GM12878 (cell line): ENCODE data around the gene TASOR2. TPM values are rescaled to one million over a fixed set of nuclear protein-coding genes. Genes with fewer than 3 reads are reported as not detected.

Source experiments
- BACH1 ChIP-seq: fragments of 450-650 bp; IDR thresholded peaks from 2 replicates; pipeline ENCODE4 v1.6.1; 2017; ENCODE audit warnings: mild to moderate bottlenecking, borderline replicate concordance
- CHD4 ChIP-seq: fragments of 200-600 bp; sonication (generic); IDR thresholded peaks from 2 replicates; pipeline ENCODE4 v1.6.1; 2016; ENCODE audit warnings: mild to moderate bottlenecking
- DPF2 ChIP-seq: fragments of 450-650 bp; IDR thresholded peaks from 2 replicates; pipeline ENCODE4 v1.6.1; 2017; ENCODE audit warnings: mild to moderate bottlenecking
- EGR1 ChIP-seq, 2 experiments: IDR thresholded peaks; 1 replicate in 1 of 2; 2 replicates in 1 of 2; pipeline ENCODE4 v1.6.1; 2011 to 2012; ENCODE audit warnings: low read depth in 2 of 2, low read length in 2 of 2, borderline replicate concordance in 1 of 2, mild to moderate bottlenecking in 1 of 2, moderate library complexity in 1 of 2
- EZH2 ChIP-seq: IDR thresholded peaks from 2 replicates; pipeline ENCODE4 v1.6.1; 2012; ENCODE audit warnings: low read depth, mild to moderate bottlenecking, control low read depth, inconsistent platforms, low read length, borderline replicate concordance; ENCODE audit not compliant: control insufficient read depth
- GABPA ChIP-seq: IDR thresholded peaks from 2 replicates; pipeline ENCODE4 v1.6.1; 2014; ENCODE audit warnings: antibody characterized with exemption, low read depth, mild to moderate bottlenecking, inconsistent platforms
- HDAC6 ChIP-seq: fragments of 200-600 bp; sonication (generic); IDR thresholded peaks from one replicate; pipeline ENCODE4 v1.8.0; 2017; ENCODE audit warnings: antibody characterized with exemption; ENCODE audit not compliant: unreplicated experiment
- IRF4 ChIP-seq: IDR thresholded peaks from 2 replicates; pipeline ENCODE4 v1.6.1; 2011; ENCODE audit warnings: low read depth, low read length
- KAT2A ChIP-seq: conservative IDR thresholded peaks from 2 replicates; pipeline ENCODE4 v1.6.1; 2011; ENCODE audit warnings: low read depth, low read length; ENCODE audit not compliant: control insufficient read depth
- MEF2B ChIP-seq: fragments of 450-650 bp; IDR thresholded peaks from 2 replicates; pipeline ENCODE4 v1.6.1; 2018; ENCODE audit warnings: mild to moderate bottlenecking, moderate library complexity; ENCODE audit not compliant: partially characterized antibody, poor library complexity, severe bottlenecking
- NFXL1 ChIP-seq: fragments of 450-650 bp; IDR thresholded peaks from 2 replicates; pipeline ENCODE4 v1.6.1; 2017; ENCODE audit warnings: antibody characterized with exemption, mild to moderate bottlenecking, borderline replicate concordance
- NR2C2 ChIP-seq: IDR thresholded peaks from 2 replicates; pipeline ENCODE4 v1.6.1; 2011; ENCODE audit warnings: borderline replicate concordance, low read depth; ENCODE audit not compliant: control insufficient read depth, insufficient read length
- POLR2AphosphoS2 ChIP-seq: IDR thresholded peaks from 2 replicates; pipeline ENCODE4 v1.6.1; 2011; ENCODE audit warnings: low read depth, mild to moderate bottlenecking, low read length, improper control_type of control experiment, moderate library complexity
- RELA ChIP-seq: fragments of 450-650 bp; IDR thresholded peaks from 2 replicates; pipeline ENCODE4 v1.8.0; 2014; ENCODE audit warnings: borderline replicate concordance; ENCODE audit not compliant: partially characterized antibody
- RFX5 ChIP-seq: IDR thresholded peaks from 2 replicates; pipeline ENCODE4 v1.6.1; 2011; ENCODE audit warnings: low read depth, low read length, improper control_type of control experiment
- SP1 ChIP-seq: IDR thresholded peaks from one replicate; pipeline ENCODE4 v1.6.1; 2011; ENCODE audit warnings: low read depth, low read length
- SUZ12 ChIP-seq: fragments of 200-600 bp; sonication (generic); IDR thresholded peaks from one replicate; pipeline ENCODE4 v1.6.1; 2018; ENCODE audit warnings: antibody characterized with exemption, mild to moderate bottlenecking; ENCODE audit not compliant: unreplicated experiment
- ZNF24 ChIP-seq: fragments of 450-650 bp; IDR thresholded peaks from 2 replicates; pipeline ENCODE4 v1.6.1; 2017; ENCODE audit warnings: antibody characterized with exemption, mild to moderate bottlenecking
- polyA plus RNA-seq, 11 experiments: library from polyadenylated mRNA; depleted of rRNA in 4 of 11; unstranded in 6 of 11; stranded (reverse) in 5 of 11; fragments of >200 nt; fragmentation: Nextera tagmentation in 4 of 11; fragmentation: Illumina TruSeq in 1 of 11; extraction: Ambion mirVana in 4 of 11; extraction: Trizol in 1 of 11; gene quantifications; 1 replicate in 1 of 11; 2 replicates in 10 of 11; pipeline versions ENCODE4 v1.2.1 to v1.2.3, GENCODE V29; 2011 to 2016; ENCODE audit warnings: inconsistent platforms in 2 of 11, missing spikeins in 2 of 11, low read depth in 1 of 11
- total RNA-seq, 4 experiments: library from RNA; depleted of rRNA in 3 of 4; stranded (reverse); fragments of >200 nt in 3 of 4; fragmentation: Illumina TruSeq in 1 of 4; extraction: Trizol in 1 of 4; gene quantifications; 2 replicates each; pipeline versions ENCODE4 v1.2.1 to v1.2.3, GENCODE V29; 2013 to 2021
- TF ChIP-seq, protein P1 (sequence below): fragments of 450-650 bp; IDR thresholded peaks from 2 replicates; pipeline ENCODE4 v1.6.1; 2017; ENCODE audit warnings: mild to moderate bottlenecking, moderate library complexity
- TF ChIP-seq, protein P2 (sequence below): fragments of 450-650 bp; formaldehyde crosslinking; IDR thresholded peaks from 2 replicates; pipeline ENCODE4 v1.4.0; 2022; ENCODE audit warnings: mild to moderate bottlenecking, moderate library complexity
- TF ChIP-seq, protein P3 (sequence below): fragments of 450-650 bp; IDR thresholded peaks from 2 replicates; pipeline ENCODE4 v1.6.1; 2017; ENCODE audit warnings: low read depth, mild to moderate bottlenecking, moderate library complexity

Gene TASOR2
- total and polyA plus RNA-seq, 10 of the 15 experiments (the other 5 are each of a cell fraction or from before 2014, with no cell fraction given): 8.2 to 54.7 (median 31.0) TPM

DNA sequence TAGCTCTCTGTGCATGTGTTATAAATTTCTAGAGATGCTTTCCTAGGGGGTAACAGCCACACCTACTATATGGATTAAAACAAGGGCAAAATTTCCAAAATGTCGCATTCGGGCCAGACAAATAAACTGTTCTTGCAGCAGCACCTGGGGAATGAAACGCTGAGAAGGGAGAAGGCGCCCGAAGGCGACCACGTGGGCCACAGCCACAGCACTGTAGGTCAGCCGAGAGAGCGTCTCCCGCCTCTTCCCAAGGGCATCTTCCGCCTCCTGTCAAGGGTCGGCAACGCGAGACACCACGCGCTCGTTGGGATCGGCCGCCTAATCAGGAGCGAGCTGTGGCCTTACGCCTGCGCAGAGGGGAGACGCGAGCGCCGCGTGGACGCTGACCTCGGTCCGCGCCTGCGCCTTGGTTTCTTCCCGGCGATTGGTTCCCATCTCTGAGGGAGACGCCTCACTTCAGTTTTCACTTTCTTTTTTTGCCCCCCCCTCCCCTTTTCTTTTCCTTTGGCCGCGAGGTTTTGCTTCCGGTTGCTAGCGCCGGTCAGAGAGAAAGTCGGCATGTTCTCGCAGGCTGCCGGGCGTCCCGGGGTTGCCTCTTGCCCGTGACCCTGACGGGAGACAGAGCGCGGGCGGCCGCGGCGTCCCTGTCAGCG lies at the start of gene TASOR2 (continued):
- TF ChIP-seq, protein P1, sequence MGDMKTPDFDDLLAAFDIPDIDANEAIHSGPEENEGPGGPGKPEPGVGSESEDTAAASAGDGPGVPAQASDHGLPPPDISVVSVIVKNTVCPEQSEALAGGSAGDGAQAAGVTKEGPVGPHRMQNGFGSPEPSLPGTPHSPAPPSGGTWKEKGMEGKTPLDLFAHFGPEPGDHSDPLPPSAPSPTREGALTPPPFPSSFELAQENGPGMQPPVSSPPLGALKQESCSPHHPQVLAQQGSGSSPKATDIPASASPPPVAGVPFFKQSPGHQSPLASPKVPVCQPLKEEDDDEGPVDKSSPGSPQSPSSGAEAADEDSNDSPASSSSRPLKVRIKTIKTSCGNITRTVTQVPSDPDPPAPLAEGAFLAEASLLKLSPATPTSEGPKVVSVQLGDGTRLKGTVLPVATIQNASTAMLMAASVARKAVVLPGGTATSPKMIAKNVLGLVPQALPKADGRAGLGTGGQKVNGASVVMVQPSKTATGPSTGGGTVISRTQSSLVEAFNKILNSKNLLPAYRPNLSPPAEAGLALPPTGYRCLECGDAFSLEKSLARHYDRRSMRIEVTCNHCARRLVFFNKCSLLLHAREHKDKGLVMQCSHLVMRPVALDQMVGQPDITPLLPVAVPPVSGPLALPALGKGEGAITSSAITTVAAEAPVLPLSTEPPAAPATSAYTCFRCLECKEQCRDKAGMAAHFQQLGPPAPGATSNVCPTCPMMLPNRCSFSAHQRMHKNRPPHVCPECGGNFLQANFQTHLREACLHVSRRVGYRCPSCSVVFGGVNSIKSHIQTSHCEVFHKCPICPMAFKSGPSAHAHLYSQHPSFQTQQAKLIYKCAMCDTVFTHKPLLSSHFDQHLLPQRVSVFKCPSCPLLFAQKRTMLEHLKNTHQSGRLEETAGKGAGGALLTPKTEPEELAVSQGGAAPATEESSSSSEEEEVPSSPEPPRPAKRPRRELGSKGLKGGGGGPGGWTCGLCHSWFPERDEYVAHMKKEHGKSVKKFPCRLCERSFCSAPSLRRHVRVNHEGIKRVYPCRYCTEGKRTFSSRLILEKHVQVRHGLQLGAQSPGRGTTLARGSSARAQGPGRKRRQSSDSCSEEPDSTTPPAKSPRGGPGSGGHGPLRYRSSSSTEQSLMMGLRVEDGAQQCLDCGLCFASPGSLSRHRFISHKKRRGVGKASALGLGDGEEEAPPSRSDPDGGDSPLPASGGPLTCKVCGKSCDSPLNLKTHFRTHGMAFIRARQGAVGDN: peak; percentile 99
- TF ChIP-seq RFX5 (no peak), NFXL1 (no peak), SP1 (peak; percentile 33), EZH2 (no peak), EGR1 (IDR thresholded peaks at IDR 0.05; ENCODE audit: borderline replicate concordance in 1 of 2, low read depth in 2 of 2, low read length in 2 of 2) (no peak), DPF2 (no peak), ZNF24 (no peak), RELA (no peak), MEF2B (peak; percentile 37), SUZ12 (no peak), HDAC6 (peak; percentile 28), POLR2AphosphoS2 (no peak), CHD4 (no peak), NR2C2 (no peak), BACH1 (no peak), GABPA (peak; percentile 87), KAT2A (no peak), IRF4 (no peak)
- TF ChIP-seq, protein P2, sequence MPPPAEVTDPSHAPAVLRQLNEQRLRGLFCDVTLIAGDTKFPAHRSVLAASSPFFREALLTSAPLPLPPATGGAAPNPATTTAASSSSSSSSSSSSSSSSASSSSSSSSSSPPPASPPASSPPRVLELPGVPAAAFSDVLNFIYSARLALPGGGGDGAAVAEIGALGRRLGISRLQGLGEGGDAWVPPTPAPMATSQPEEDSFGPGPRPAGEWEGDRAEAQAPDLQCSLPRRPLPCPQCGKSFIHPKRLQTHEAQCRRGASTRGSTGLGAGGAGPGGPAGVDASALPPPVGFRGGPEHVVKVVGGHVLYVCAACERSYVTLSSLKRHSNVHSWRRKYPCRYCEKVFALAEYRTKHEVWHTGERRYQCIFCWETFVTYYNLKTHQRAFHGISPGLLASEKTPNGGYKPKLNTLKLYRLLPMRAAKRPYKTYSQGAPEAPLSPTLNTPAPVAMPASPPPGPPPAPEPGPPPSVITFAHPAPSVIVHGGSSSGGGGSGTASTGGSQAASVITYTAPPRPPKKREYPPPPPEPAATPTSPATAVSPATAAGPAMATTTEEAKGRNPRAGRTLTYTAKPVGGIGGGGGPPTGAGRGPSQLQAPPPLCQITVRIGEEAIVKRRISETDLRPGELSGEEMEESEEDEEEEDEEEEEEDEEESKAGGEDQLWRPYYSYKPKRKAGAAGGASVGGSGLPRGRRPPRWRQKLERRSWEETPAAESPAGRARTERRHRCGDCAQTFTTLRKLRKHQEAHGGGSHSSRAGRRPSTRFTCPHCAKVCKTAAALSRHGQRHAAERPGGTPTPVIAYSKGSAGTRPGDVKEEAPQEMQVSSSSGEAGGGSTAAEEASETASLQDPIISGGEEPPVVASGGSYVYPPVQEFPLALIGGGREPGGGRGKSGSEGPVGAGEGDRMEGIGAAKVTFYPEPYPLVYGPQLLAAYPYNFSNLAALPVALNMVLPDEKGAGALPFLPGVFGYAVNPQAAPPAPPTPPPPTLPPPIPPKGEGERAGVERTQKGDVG (CRISPR knock-in tag): peak; percentile 54; the same call in 1 of the 2 replicates
- TF ChIP-seq, protein P3, sequence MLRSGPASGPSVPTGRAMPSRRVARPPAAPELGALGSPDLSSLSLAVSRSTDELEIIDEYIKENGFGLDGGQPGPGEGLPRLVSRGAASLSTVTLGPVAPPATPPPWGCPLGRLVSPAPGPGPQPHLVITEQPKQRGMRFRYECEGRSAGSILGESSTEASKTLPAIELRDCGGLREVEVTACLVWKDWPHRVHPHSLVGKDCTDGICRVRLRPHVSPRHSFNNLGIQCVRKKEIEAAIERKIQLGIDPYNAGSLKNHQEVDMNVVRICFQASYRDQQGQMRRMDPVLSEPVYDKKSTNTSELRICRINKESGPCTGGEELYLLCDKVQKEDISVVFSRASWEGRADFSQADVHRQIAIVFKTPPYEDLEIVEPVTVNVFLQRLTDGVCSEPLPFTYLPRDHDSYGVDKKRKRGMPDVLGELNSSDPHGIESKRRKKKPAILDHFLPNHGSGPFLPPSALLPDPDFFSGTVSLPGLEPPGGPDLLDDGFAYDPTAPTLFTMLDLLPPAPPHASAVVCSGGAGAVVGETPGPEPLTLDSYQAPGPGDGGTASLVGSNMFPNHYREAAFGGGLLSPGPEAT: 0 out of 2 replicates have a peak, but pooled peaks have one; percentile 31
